ENCODE measurements around the gene ATP10A.

ATP10A gene

GRCh38 chr15:25812845-25813244, 50.3 kb downstream of the ATP10A start:
- no peak for DNase-seq (ENCODE audit: low read depth, low spot score)

- no peak for DNase-seq (ENCODE audit: low read depth, low spot score)
Measured at GRCh38 chr15:25812073-25812472, 51.1 kb downstream of the ATP10A start.

GRCh38 chr15:25811481-25811906, 51.6 kb downstream of the ATP10A start:
- no peak for DNase-seq (ENCODE audit: low read depth, low spot score)

GRCh38 chr15:25810631-25811091, 52.5 kb downstream of the ATP10A start:
- no peak for DNase-seq (ENCODE audit: low read depth, low spot score)

DNA sequence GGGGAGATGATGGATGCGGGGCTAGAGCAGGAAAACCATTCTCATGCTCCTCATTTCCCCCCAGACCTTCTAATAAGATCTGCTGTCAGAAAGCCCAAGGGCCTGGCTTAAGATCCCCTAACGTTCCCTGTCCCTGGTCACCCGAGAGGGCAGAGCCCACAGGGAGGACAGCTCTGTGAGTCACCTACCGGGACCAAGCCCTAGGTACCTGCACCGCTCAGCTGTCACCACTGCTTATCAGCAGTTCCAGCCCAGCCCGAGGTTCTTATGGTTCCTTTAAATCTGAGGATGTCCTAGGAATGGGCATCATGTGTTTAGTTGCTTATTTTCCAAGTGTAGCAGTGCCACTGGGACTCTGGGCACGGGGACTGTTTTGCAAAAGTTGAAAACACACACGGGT, 53.0 kb downstream of the ATP10A start:
- no peak for DNase-seq (ENCODE audit: low read depth, low spot score)

DNA sequence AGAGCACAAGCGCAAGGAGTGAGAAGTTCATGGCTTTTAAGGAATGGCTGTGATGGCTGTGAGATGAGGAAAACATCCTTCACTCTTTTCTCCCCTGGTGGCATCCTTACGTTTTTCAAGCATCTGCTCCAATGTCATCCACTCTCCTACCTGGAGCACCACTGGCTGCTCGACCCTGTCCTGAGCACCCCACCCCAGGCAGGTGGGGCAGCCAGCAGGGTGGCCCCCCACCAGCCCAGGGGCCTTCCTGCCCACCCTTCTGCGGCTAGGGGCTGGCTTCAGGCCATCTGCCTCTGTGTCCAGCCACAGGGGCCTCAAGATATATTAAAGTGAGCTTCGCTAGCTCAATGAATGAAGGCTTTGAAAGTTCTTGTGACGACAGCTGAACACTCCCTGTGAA, 56.1 kb downstream of the ATP10A start:
- DNase-seq (ENCODE audit: low read depth, low spot score) = no peak

DNA sequence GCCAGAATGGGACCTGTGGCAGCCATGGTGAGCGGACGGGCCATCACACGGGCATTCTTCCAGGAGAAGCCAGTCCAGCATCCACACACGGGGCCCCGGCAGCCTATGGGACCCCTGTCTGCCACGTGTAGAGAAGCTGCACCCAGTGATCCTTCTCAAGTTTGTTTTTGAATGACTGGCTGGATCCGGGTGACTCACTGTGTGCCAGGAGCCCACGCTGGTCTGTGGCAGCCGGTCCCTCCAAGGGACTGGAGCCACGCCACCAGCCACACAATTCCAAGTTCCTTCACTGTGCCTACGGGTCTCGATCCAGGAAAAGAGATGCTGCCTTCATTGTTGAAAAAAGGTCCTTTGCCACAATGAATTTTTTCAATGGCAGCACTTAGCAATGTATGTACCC, 58.1 kb downstream of the ATP10A start:
- no peak for DNase-seq (ENCODE audit: low read depth, low spot score)

- no peak for DNase-seq (ENCODE audit: low read depth, low spot score)
Measured at GRCh38 chr15:25804451-25804850, 58.7 kb downstream of the ATP10A start.

DNA sequence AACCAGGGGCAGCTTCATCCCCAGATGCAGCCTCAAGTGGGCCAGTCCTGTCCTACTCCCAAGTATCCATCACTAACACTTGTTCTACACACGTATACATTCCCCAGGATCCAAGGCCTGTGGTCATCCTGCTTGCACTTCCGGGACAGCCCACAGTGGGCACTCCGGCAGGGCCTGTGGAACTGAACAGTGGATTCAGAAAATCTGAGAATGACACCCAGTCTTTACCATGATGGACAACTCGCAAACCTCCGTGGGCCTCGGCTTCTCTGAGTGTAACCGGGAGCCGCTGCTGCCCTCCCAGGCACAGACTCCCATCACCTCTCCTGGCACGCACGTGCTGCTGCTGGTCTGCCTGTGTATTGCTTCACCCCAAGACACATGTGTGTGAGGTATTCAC, 59.6 kb downstream of the ATP10A start:
- no peak for DNase-seq (ENCODE audit: low read depth, low spot score)

- DNase-seq (ENCODE audit: low read depth, low spot score) = no peak
Measured at GRCh38 chr15:25803036-25803435, 60.1 kb downstream of the ATP10A start.

- no peak for DNase-seq (ENCODE audit: low read depth, low spot score)
Measured at GRCh38 chr15:25802285-25802830, 60.8 kb downstream of the ATP10A start.

GRCh38 chr15:25801586-25802284, 61.4 kb downstream of the ATP10A start:
- DNase-seq (ENCODE audit: low read depth, low spot score) = no peak

DNA sequence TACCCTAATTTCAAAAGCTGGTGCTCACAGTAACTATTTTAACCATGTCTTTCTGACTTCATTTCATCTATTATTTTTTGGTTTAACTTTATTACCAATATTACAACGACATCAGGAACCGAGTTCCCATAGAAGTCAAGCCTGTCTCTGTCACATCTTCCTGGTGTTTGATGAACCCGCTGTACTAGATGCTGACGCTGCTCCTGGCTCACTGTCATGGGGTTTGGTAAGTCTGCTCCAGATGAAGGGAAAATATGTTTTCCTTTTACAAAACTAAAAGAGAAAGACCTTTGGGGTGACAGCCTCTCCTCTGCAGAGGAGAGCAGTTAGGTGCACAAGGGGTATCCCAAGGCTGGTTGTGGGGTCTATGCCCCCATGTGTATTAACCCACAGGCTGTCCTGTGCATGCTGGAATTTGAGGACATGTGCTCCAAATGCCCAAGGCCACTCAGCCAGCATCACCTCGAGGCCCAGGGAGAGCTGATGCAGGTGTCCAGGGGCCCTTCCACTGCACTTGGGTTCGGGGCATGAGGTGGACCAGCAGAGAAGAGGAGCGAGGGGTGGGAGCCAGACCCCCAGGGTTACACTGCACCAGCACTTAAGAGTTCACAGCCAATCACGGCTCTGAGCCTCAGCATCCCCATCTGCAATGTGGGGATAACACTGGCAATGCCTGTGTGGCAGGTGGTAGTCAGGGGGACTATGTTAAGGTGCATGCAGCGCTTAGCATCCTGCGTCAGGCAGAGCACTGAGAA, 62.2 kb downstream of the ATP10A start:
- no peak for DNase-seq (ENCODE audit: low read depth, low spot score)

DNA sequence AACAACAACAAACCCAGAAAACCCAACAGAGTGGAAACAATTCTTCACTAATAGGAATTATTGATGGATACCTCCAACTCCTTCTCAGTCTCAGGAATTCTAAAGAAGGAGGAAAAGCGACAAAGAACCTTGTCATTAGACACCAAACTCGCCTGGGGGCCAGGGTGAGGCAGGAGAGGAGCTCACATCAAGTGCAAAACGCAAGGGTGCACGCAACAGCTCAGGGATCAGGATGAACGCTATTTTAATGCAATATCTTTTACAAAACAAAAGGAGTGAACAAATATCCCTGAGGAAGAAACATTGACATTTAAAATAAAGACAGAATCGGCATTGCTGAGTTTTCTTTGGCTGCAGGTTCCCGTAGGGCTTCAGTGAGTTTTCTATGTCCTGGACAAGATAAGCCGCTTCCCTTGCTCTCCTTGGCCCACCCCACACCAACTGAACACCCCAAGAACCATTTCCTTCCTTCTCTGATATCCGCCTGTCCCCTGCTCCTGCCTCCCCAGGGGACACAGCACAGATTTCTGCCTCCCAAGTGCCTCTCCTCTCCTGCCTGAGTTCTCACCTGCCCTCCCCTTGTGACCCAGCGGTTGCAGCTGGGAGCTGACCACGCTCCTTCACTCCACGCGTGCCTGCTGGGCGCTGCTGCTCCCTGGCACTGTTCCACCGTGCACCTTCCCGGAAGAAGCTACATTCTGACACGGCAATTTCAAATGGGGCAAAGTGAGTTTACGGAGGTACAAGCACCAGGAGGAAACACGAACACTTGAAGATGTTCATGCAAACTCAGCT, 63.0 kb downstream of the ATP10A start:
- no peak for DNase-seq (ENCODE audit: low read depth, low spot score)

DNA sequence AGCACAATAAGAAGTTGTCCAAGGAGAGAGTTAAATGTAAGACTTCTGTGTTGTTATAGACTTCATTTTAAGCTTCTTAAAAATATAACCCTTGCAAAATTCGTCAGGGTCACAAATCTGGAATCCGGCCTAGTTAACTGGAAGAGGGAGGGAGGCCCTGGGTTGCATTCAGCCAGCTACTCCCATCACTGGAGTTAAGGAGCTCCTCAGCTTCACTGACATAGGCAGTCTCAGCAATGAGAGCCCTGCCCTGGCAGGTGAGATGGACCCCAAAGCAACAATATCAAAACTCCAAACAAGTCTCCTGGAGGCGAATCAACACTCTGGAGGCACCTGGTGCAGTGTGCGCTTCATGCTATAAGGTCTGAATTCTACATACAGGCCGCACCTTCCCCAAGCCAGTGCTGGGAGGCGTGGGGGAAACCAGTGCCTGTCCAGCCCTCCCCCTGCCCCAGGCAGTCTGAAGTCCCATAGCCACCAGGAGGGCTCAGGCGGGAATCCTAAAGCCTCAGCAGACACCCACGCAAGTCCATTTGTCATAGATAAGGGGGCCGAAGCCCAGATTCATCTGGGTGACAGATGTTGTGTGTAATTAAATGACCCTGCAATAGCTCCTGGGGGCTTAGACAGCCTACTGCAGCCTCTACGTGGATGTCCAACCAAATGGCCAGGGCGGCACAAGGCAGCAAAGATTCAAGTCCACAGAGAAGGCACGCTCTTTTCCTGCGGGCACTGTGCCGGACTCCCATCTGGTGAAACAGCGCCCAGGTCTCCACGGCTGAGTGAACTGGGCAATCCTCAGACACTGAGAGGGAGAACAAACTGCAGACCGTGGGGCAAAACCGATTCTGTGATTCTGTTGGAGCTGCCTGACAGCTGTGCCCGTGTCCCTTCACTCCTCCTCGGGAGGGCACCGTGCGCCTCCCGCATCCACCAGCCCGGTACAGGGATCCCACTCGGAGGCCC, 64.9 kb downstream of the ATP10A start:
- no peak for DNase-seq (ENCODE audit: low read depth, low spot score)

DNA sequence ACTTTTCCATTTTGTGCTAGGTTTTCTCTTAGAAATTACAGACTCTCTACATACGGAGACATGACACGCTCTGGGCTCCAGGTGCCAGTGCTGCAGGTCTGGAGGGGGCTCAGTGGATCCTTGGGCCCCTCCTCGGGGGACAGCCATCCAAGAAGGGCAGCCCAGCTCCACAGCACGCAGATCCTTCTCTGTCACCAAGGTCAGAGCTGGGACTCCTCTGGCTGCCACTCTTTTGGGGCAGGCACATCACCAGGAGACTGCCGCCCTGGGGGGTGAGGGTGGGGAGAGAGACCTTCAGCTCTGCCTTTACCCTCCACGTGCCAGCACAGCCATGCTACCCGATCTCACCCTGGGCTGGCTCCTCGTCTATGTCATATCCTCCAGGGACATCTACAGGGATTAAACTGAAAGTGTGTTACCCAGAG, 65.6 kb downstream of the ATP10A start:
- no peak for DNase-seq (ENCODE audit: low read depth, low spot score)

GRCh38 chr15:25797035-25797434, 66.1 kb downstream of the ATP10A start:
- DNase-seq (ENCODE audit: low read depth, low spot score) = no peak

DNA sequence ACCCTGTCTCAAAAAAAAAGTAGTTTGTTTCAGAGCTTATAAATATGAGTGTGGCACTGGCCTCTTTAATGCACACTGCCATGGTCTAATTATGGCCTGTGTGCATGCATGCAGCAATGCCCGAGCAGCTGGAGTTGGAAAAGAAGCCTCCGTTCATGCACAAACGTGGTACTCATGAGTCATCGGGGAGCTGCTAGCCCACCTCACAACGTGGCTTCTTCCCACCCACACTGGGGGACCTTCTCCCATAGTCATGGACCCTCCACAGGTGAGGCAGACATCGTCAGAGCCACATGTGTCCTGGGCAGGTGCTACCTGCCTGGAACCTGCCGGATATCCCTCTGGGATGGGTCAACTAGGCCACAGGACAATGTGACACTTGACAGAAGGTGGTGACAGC, 66.7 kb downstream of the ATP10A start:
- no peak for DNase-seq (ENCODE audit: low read depth, low spot score)

DNA sequence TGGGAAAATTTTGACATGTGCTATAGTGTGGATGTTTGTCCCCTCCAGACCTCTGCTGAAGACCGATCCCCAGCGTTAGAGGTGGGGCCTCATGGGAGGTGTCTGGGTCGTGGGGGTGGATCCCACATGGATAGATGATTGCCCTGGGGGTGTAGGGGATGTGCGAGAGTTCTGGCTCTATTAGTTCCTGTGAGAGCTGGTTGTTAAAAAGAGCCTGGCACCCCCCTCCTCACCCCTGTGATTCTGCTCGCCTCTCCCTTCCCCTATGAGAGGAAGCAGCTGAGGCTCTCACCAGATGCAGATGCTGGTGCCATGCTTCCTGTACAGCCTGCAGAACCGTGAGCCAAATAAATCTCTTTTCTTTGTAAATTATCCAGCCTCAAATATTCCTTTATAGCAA, 67.4 kb downstream of the ATP10A start:
- DNase-seq (ENCODE audit: low read depth, low spot score) = no peak

- DNase-seq (ENCODE audit: low read depth, low spot score) = no peak
Measured at GRCh38 chr15:25795061-25795460, 68.1 kb downstream of the ATP10A start.
